ENCODE measurements around the gene UCK1. TPM values are rescaled to one million over a fixed set of nuclear protein-coding genes. Genes with fewer than 3 reads are reported as not detected.
A peak's percentile ranks its signal among the peaks of the same experiment; 100 is the strongest.

The UCK1 gene
- total RNA-seq, 2 donors from 2014 or later, result 47.6 to 48.2 TPM

DNA sequence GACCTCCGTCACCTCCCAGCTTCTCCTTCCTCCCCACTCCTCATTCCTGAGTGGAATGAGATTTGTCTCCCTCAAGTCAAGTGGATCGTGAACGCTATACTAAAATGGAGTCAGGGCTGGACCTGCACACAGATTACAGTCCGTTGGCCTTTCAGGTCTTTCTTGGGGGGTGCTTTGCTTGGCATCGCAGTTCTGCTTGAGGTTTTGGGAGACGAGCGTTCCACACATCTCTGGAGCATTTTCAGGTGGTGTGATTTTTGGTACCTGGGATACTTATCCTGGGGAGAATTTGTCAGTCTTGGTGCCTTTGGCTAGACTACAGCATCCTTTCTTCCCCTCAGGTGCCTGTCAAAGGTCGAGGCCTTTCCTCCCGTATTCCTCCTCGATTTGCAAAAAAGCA lies 52.2 kb downstream of the UCK1 start:
- H3K27ac ChIP-seq, result no peak overlapping the region
- intact Hi-C loops (cut with DNase I), result loop anchor here (5.0 to 10.0 kb wide), 2 partner anchors 82 to 124 kb away; no protein-coding TSS in a partner anchor
- TF ChIP-seq, protein P1, sequence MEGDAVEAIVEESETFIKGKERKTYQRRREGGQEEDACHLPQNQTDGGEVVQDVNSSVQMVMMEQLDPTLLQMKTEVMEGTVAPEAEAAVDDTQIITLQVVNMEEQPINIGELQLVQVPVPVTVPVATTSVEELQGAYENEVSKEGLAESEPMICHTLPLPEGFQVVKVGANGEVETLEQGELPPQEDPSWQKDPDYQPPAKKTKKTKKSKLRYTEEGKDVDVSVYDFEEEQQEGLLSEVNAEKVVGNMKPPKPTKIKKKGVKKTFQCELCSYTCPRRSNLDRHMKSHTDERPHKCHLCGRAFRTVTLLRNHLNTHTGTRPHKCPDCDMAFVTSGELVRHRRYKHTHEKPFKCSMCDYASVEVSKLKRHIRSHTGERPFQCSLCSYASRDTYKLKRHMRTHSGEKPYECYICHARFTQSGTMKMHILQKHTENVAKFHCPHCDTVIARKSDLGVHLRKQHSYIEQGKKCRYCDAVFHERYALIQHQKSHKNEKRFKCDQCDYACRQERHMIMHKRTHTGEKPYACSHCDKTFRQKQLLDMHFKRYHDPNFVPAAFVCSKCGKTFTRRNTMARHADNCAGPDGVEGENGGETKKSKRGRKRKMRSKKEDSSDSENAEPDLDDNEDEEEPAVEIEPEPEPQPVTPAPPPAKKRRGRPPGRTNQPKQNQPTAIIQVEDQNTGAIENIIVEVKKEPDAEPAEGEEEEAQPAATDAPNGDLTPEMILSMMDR (IDR thresholded peaks at IDR 0.05), result no peak
- TF ChIP-seq POLR2A (IDR thresholded peaks at IDR 0.05) (no peak), POLR2AphosphoS5 (IDR thresholded peaks at IDR 0.05) (no peak)
- no peaks in the 10 kb centered on the region for H3K27me3 ChIP-seq (replicated peaks; ENCODE audit: insufficient read depth)
- DNase-seq (ENCODE audit: low spot score), result no peak
- WGBS, result 86% methylated on average over 10 of the region's 10 CpGs
- H3K9me3 ChIP-seq, result no peaks in the 10 kb centered on the region
- peaks cover 11 to 51% of the 10 kb centered on the region in 2 donors for H3K36me3 ChIP-seq
- H3K4me1 ChIP-seq (replicated peaks), result peaks cover 21% of the 10 kb centered on the region
- no peak overlapping the region for H3K4me3 ChIP-seq

DNA sequence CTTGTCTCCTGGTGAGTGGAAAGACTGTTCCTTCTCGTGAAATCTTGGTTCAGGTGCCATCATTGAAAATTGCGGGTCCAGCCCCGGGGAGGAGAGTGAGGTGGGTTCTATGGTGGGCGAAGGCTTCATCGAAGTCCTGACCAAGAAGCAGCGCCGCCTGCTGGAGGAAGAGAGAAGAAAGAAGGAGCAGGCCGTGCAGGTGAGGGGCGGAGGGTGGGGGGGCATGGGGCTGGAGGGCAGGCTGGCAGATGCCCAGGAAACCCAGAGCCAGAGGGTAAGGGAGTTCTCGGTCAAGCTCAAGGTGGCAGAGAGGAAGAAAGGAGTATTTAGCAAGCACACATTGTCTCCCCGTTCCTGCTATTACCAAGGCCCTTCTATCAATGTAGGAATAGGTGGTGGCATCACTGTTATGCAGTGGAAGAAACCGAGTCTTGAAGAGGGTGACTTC lies 52.6 kb downstream of the UCK1 start:
- intact Hi-C loops (cut with DNase I), result loop anchor here (5.0 to 10.0 kb wide), 2 partner anchors 81 to 124 kb away; no protein-coding TSS in a partner anchor
- H3K4me3 ChIP-seq, result no peak overlapping the region
- TF ChIP-seq, protein P1 (IDR thresholded peaks at IDR 0.05), result peak; percentile 39 to 63 (median 46)
- TF ChIP-seq POLR2AphosphoS5 (IDR thresholded peaks at IDR 0.05) (no peak), POLR2A (IDR thresholded peaks at IDR 0.05) (no peak)
- WGBS, result 42% methylated on average over 12 of the region's 12 CpGs
- no peak for DNase-seq (ENCODE audit: low spot score)
- H3K9me3 ChIP-seq, result no peaks in the 10 kb centered on the region
- H3K27ac ChIP-seq, result no peak overlapping the region
- peaks cover 17% of the 10 kb centered on the region for H3K4me1 ChIP-seq (replicated peaks)
- H3K36me3 ChIP-seq, result peaks cover 15 to 55% of the 10 kb centered on the region in 2 donors
- H3K27me3 ChIP-seq (replicated peaks; ENCODE audit: insufficient read depth), result no peaks in the 10 kb centered on the region

DNA sequence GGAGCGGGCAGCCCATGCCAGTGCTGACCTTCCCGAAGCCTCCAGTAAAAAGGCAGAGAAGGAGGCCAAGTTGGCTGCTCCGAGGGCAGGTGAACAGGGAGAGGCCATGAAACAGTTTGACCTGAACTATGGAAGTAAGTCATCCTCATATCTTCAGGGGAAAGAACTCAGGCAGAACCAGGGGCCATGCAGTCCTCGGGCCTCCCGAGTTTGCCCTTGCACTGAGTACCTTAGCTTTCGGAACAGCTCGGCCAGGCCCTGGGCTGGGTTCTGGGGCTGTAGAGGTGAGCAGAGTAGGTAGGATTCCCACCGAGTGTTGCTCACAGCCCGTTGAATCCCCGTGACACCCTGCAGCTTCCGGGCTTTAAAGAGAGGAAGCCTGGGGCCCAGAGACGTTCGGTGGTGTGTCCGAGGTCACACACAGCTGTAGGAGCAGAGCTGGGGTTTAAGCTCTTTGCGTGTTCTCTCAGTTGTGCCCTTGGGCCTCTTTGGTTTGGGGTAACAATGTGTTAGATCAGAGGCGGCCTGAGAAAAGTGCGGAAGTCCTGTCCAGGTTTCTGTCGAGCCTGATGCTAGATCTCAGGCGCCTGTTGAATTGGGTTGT lies 53.1 kb downstream of the UCK1 start:
- H3K27ac ChIP-seq, result no peak overlapping the region
- DNase-seq (ENCODE audit: low spot score), result no peak
- TF ChIP-seq POLR2AphosphoS5 (IDR thresholded peaks at IDR 0.05) (no peak), POLR2A (IDR thresholded peaks at IDR 0.05) (no peak)
- TF ChIP-seq, protein P1 (IDR thresholded peaks at IDR 0.05), result no peak
- H3K9me3 ChIP-seq, result no peaks in the 10 kb centered on the region
- H3K36me3 ChIP-seq, result peaks cover 16 to 60% of the 10 kb centered on the region in 2 donors
- intact Hi-C loops (cut with DNase I), result loop anchor here (5.0 to 10.0 kb wide), 2 partner anchors 81 to 123 kb away; no protein-coding TSS in a partner anchor
- no peaks in the 10 kb centered on the region for H3K27me3 ChIP-seq (replicated peaks; ENCODE audit: insufficient read depth)
- H3K4me1 ChIP-seq (replicated peaks), result peaks cover 14% of the 10 kb centered on the region
- no peak overlapping the region for H3K4me3 ChIP-seq
- WGBS, result 83% methylated on average over 19 of the region's 19 CpGs

GRCh38 chr9:131477367-131477766 lies 53.7 kb downstream of the UCK1 start:
- Histone ChIP-seq H3K4me1 (replicated peaks) (peaks cover 8% of the 10 kb centered on the region), H3K27me3 (replicated peaks; ENCODE audit: insufficient read depth) (no peaks in the 10 kb centered on the region), H3K4me3 (no peak overlapping the region), H3K36me3 (peaks cover 16 to 62% of the 10 kb centered on the region in 2 donors), H3K9me3 (no peaks in the 10 kb centered on the region), H3K27ac (no peak overlapping the region)
- no peak for DNase-seq (ENCODE audit: low spot score)
- WGBS, result 80% methylated on average over 11 of the region's 11 CpGs
- intact Hi-C loops (cut with DNase I), result loop anchor here (5.0 to 10.0 kb wide), 2 partner anchors 80 to 123 kb away; no protein-coding TSS in a partner anchor
- TF ChIP-seq POLR2A (IDR thresholded peaks at IDR 0.05) (no peak), POLR2AphosphoS5 (IDR thresholded peaks at IDR 0.05) (no peak)
- TF ChIP-seq, protein P1 (IDR thresholded peaks at IDR 0.05), result no peak
